K562 (cell line): ENCODE results near the gene CHST7.

ENCODE experiments used
- CREB1 ChIP-seq, 2 experiments: sonication (generic) in 1 of 2; formaldehyde crosslinking in 1 of 2; IDR thresholded peaks; 2 replicates each; pipeline versions ENCODE4 v1.6.1 to v1.8.0; 2012 to 2022; ENCODE audit warnings: inconsistent platforms in 1 of 2, mild to moderate bottlenecking in 1 of 2, missing genetic modification reagents in 1 of 2, moderate library complexity in 1 of 2
- EZH2 ChIP-seq: IDR thresholded peaks from 2 replicates; pipeline ENCODE4 v1.6.1; 2012; ENCODE audit warnings: low read depth, mild to moderate bottlenecking, inconsistent platforms, low read length, borderline replicate concordance
- JUNB ChIP-seq: fragments of 450-650 bp; formaldehyde crosslinking; conservative IDR thresholded peaks from 2 replicates; pipeline ENCODE4 v1.4.0; 2020; ENCODE audit warnings: mild to moderate bottlenecking
- MEF2D ChIP-seq: conservative IDR thresholded peaks from 2 replicates; pipeline ENCODE4 v1.6.1; 2016; ENCODE audit warnings: low read depth, missing genetic modification characterization, missing compliant biosample characterization
- NCOA2 ChIP-seq, 2 experiments: fragments of 450-650 bp; IDR thresholded peaks; 2 replicates each; pipeline ENCODE4 v1.6.1; 2018; ENCODE audit warnings: mild to moderate bottlenecking in 2 of 2, moderate library complexity in 1 of 2; ENCODE audit not compliant: partially characterized antibody in 2 of 2
- NR2F6 ChIP-seq: fragments of 450-650 bp; formaldehyde crosslinking; IDR thresholded peaks from 2 replicates; pipeline ENCODE4 v1.4.0; 2020; ENCODE audit warnings: mild to moderate bottlenecking
- POLR2A ChIP-seq: fragments of 450-650 bp; conservative IDR thresholded peaks from 2 replicates; pipeline ENCODE4 v1.6.1; 2016
- RAD21 ChIP-seq, 2 experiments: fragments of 250-450 bp in 1 of 2; fragments of 450-650 bp in 1 of 2; sonication (Bioruptor Pico) in 1 of 2; formaldehyde crosslinking in 1 of 2; IDR thresholded peaks in 1 of 2; conservative IDR thresholded peaks in 1 of 2; 2 replicates each; pipeline versions ENCODE4 v1.4.0 to v1.8.0; 2020 to 2022; ENCODE audit warnings: mild to moderate bottlenecking in 2 of 2, moderate library complexity in 1 of 2
- SMARCA5 ChIP-seq: fragments of 450-650 bp; IDR thresholded peaks from 2 replicates; pipeline ENCODE4 v1.6.1; 2016
- ZKSCAN1 ChIP-seq: fragments of 150-350 bp; IDR thresholded peaks from 2 replicates; pipeline ENCODE4 v1.6.1; 2016; ENCODE audit warnings: low read depth, low read length
- ZNF699 ChIP-seq: fragments of 250-450 bp; sonication (Bioruptor Pico); IDR thresholded peaks from 2 replicates; pipeline ENCODE4 v1.8.0; 2021; ENCODE audit warnings: mild to moderate bottlenecking, moderate library complexity; ENCODE audit not compliant: insufficient replicate concordance
- TF ChIP-seq, protein P1 (sequence below), 3 experiments: IDR thresholded peaks in 2 of 3; conservative IDR thresholded peaks in 1 of 3; 2 replicates each; pipeline ENCODE4 v1.5.1; 2011 to 2012; ENCODE audit warnings: low read length in 3 of 3, mild to moderate bottlenecking in 3 of 3, control low read depth in 2 of 3, improper control_type of control experiment in 1 of 3, inconsistent platforms in 1 of 3, low read depth in 1 of 3, mixed read lengths in 1 of 3, moderate library complexity in 1 of 3; ENCODE audit not compliant: insufficient read depth in 2 of 3
- TF ChIP-seq, protein P2 (sequence below): fragments of 450-650 bp; IDR thresholded peaks from 2 replicates; pipeline ENCODE4 v1.6.1; 2017; ENCODE audit warnings: mild to moderate bottlenecking, moderate library complexity
- TF ChIP-seq, protein P3 (sequence below): sonication (generic); formaldehyde crosslinking; IDR thresholded peaks from 2 replicates; pipeline ENCODE4 v1.8.0; 2023; ENCODE audit warnings: mild to moderate bottlenecking, missing genetic modification reagents

DNA sequence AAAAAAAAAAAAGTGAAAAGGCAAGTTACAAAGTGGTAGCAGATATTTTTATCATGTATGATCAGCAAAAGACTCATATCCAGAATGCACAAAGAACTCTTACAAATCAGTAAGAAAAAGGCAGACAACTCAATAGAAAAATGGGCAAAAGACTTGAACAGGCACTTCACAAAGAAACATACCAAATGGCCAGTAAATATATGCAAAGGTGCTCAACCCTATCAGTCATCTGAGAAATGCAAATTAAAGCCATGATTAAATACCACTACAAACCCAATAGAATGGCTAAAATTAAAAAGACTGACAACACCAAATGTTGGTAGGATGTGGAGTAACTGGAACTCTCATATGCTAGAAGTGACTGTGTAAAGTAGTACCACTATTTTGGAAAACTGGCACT, 45.4 kb downstream of the CHST7 start:
- TF ChIP-seq EZH2, result no peak
- no peak for TF ChIP-seq JUNB (CRISPR knock-in tag)
- TF ChIP-seq ZKSCAN1, result no peak
- TF ChIP-seq, protein P1, sequence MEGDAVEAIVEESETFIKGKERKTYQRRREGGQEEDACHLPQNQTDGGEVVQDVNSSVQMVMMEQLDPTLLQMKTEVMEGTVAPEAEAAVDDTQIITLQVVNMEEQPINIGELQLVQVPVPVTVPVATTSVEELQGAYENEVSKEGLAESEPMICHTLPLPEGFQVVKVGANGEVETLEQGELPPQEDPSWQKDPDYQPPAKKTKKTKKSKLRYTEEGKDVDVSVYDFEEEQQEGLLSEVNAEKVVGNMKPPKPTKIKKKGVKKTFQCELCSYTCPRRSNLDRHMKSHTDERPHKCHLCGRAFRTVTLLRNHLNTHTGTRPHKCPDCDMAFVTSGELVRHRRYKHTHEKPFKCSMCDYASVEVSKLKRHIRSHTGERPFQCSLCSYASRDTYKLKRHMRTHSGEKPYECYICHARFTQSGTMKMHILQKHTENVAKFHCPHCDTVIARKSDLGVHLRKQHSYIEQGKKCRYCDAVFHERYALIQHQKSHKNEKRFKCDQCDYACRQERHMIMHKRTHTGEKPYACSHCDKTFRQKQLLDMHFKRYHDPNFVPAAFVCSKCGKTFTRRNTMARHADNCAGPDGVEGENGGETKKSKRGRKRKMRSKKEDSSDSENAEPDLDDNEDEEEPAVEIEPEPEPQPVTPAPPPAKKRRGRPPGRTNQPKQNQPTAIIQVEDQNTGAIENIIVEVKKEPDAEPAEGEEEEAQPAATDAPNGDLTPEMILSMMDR (IDR thresholded peaks at IDR 0.05 in 2 of 3, conservative IDR thresholded peaks at IDR 0.05 in 1 of 3; ENCODE audit: insufficient read depth in 2 of 3, low read depth in 1 of 3, low read length in 3 of 3), result no peak
- TF ChIP-seq POLR2A, result no peak
- TF ChIP-seq, protein P2, sequence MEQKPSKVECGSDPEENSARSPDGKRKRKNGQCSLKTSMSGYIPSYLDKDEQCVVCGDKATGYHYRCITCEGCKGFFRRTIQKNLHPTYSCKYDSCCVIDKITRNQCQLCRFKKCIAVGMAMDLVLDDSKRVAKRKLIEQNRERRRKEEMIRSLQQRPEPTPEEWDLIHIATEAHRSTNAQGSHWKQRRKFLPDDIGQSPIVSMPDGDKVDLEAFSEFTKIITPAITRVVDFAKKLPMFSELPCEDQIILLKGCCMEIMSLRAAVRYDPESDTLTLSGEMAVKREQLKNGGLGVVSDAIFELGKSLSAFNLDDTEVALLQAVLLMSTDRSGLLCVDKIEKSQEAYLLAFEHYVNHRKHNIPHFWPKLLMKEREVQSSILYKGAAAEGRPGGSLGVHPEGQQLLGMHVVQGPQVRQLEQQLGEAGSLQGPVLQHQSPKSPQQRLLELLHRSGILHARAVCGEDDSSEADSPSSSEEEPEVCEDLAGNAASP, result no peak
- no peak for TF ChIP-seq ZNF699 (CRISPR knock-in tag)
- TF ChIP-seq MEF2D (tag), result no peak
- TF ChIP-seq RAD21 (CRISPR knock-in tag; conservative IDR thresholded peaks at IDR 0.05 in 1 of 2, IDR thresholded peaks at IDR 0.05 in 1 of 2), result no peak
- no peak for TF ChIP-seq NR2F6 (CRISPR knock-in tag)
- TF ChIP-seq CREB1 (IDR thresholded peaks at IDR 0.05), result no peak
- TF ChIP-seq CREB1 (CRISPR knock-in tag; IDR thresholded peaks at IDR 0.05), result no peak
- TF ChIP-seq, protein P3, sequence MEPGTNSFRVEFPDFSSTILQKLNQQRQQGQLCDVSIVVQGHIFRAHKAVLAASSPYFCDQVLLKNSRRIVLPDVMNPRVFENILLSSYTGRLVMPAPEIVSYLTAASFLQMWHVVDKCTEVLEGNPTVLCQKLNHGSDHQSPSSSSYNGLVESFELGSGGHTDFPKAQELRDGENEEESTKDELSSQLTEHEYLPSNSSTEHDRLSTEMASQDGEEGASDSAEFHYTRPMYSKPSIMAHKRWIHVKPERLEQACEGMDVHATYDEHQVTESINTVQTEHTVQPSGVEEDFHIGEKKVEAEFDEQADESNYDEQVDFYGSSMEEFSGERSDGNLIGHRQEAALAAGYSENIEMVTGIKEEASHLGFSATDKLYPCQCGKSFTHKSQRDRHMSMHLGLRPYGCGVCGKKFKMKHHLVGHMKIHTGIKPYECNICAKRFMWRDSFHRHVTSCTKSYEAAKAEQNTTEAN (CRISPR knock-in tag), result no peak
- no peak for TF ChIP-seq SMARCA5
- no peak for TF ChIP-seq NCOA2 (IDR thresholded peaks at IDR 0.05; ENCODE audit: partially characterized antibody in 2 of 2)
